T-cell (primary cell): Measurements from ENCODE around the gene ANO9. TPM values are rescaled to one million over a fixed set of nuclear protein-coding genes. Genes with fewer than 3 reads are reported as not detected.
"Not testable (repeated sequence)": the region's sequence is repeated elsewhere in the genome, so short reads cannot be mapped to it uniquely, and the experiment has no call there.

Experiments
- ATAC-seq, 4 experiments: fragments of 200-7000 bp in 3 of 4; fragments of 150-1000 bp in 1 of 4; cut with Tn5 transposase; replicated peaks in 1 of 4; 1 replicate in 3 of 4; 2 replicates in 1 of 4; pipeline ENCODE4 v1.10.0; 2021; ENCODE audit warnings: moderate library complexity in 3 of 4, mild to moderate bottlenecking in 2 of 4, moderate number of reproducible peaks in 1 of 4
- CTCF ChIA-PET, 2 donors: fragments of 300-600 bp; sonication (Branson Sonifier 250); formaldehyde crosslinking; loops; one replicate each; lab custom pipeline; 2022; ENCODE audit warnings: antibody characterized with exemption in 2 of 2; lab: Charles Lee
- POLR2A ChIA-PET, 2 donors: fragments of 300-600 bp; sonication (Branson Sonifier 250); formaldehyde crosslinking; loops; one replicate each; lab custom pipeline; 2022; ENCODE audit warnings: antibody characterized with exemption in 2 of 2; lab: Charles Lee
- DNase-seq, 35 experiments: peaks; one replicate each; pipeline versions ENCODE4 v3.0.0 to v3.0.0-alpha.2; 2013 to 2023
- H3K27ac ChIP-seq: one replicate; pipeline ENCODE4 v1.5.1; 2013; ENCODE audit warnings: low read length
- H3K27me3 ChIP-seq, 2 experiments: replicated peaks in 1 of 2; 1 replicate in 1 of 2; 2 replicates in 1 of 2; pipeline versions ENCODE4 v1.6.1 to v1.7.0; 2013; ENCODE audit warnings: low read length in 1 of 2, mixed read lengths in 1 of 2; ENCODE audit not compliant: control insufficient read depth in 2 of 2, insufficient read depth in 2 of 2; ENCODE audit errors: extremely low read depth in 1 of 2
- H3K36me3 ChIP-seq, 2 donors: 1 replicate in 1 of 2; 2 replicates in 1 of 2; pipeline versions ENCODE4 v1.6.1 to v1.7.0; 2013; ENCODE audit warnings: low read length in 1 of 2; ENCODE audit not compliant: control insufficient read depth in 2 of 2, insufficient read depth in 1 of 2; ENCODE audit errors: extremely low read depth in 1 of 2
- H3K4me1 ChIP-seq, 2 experiments: 1 replicate in 1 of 2; 2 replicates in 1 of 2; pipeline versions ENCODE4 v1.6.1 to v1.7.0; 2013; ENCODE audit warnings: low read length in 2 of 2, mixed read lengths in 1 of 2; ENCODE audit not compliant: insufficient read depth in 2 of 2, control insufficient read depth in 1 of 2; ENCODE audit errors: extremely low read depth in 1 of 2
- H3K4me3 ChIP-seq, 2 donors: 1 replicate in 1 of 2; 2 replicates in 1 of 2; pipeline versions ENCODE4 v1.5.1 to v1.7.0; 2013; ENCODE audit warnings: mild to moderate bottlenecking in 2 of 2, low read length in 1 of 2, moderate library complexity in 1 of 2; ENCODE audit not compliant: control insufficient read depth in 1 of 2; ENCODE audit errors: extremely low read depth in 1 of 2
- H3K9me3 ChIP-seq: 2 replicates; pipeline ENCODE4 v1.7.0; 2013
- H3K27ac Mint-ChIP-seq, 2 donors: one replicate each; pipeline ENCODE4 v1.8.0; 2020 to 2021; ENCODE audit warnings: mild to moderate bottlenecking in 2 of 2, mixed read lengths in 2 of 2
- H3K27me3 Mint-ChIP-seq, 2 donors: one replicate each; pipeline ENCODE4 v1.8.0; 2021 to 2022; ENCODE audit warnings: mixed read lengths in 2 of 2
- H3K36me3 Mint-ChIP-seq: one replicate; pipeline ENCODE4 v1.8.0; 2021; ENCODE audit warnings: mixed read lengths
- H3K4me1 Mint-ChIP-seq, 3 donors: one replicate each; pipeline ENCODE4 v1.8.0; 2020 to 2022; ENCODE audit warnings: mixed read lengths in 3 of 3, mild to moderate bottlenecking in 1 of 3
- H3K4me3 Mint-ChIP-seq, 3 donors: one replicate each; pipeline ENCODE4 v1.8.0; 2020 to 2022; ENCODE audit warnings: mild to moderate bottlenecking in 3 of 3, mixed read lengths in 3 of 3, moderate library complexity in 3 of 3
- H3K9me3 Mint-ChIP-seq, 3 donors: one replicate each; pipeline ENCODE4 v1.8.0; 2020 to 2022; ENCODE audit warnings: mixed read lengths in 3 of 3
- whole genome bisulfite sequencing: methylation state at CpG from one replicate; pipeline ENCODE4 v1.1.5; 2013; ENCODE audit warnings: missing lambda C conversion rate; ENCODE audit not compliant: insufficient coverage; 5-methylcytosine and 5-hydroxymethylcytosine counted together
- total RNA-seq, 35 experiments: library from RNA in 6 of 35; stranded (reverse) in 6 of 35; fragments of 120-200 nt in 1 of 35; gene quantifications; one replicate each; pipeline versions ENCODE4 v1.2.1 to v1.2.4 and lab custom pipeline; 2013 to 2026

The ANO9 gene
- total RNA-seq, 5 donors from 2014 or later (not counting 1 experiment from before 2014, with no cell fraction given): 103 to 128 (median 120) TPM

DNA sequence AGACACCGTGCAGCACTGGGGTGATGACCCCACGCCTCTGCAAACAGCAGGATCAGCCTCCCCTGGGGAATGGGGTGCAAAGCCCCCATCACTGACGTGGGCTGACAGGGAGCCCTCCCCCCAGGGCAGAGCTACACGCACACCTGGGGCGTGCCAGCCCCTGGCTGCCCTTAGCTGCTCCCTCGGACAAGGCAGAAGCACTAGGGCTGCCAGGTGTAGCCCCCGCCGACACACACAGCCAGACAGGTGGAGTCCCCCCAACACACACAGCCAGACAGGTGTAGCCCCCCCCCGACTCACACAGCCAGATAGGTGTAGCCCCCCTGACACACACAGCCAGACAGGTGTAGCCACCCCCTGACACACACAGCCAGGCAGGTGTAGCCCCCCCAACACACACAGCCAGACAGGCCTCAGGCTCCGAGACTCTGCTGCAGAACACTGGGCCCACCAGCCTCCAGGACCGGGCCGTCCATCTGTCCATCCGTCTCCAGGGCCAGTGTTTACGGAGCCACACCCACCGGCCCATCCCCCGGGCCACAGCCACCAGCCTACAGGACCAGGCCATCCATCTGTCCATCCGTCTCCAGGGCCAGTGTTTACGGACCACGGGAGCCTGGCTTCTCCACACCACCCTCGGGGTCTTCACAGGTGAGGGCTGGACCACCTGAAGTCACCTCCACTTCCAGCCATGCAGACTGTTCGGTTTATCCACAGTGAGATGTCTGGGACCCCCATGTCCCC, 3.5 kb downstream of the ANO9 start:
- peaks cover 12 to 40% (median 32%) of the 10 kb centered on the region in 3 donors for H3K4me1 Mint-ChIP-seq
- no peak overlapping the region for H3K27ac ChIP-seq
- H3K27me3 ChIP-seq: peaks cover 0 to 11% of the 10 kb centered on the region in 2 experiments
- H3K4me1 ChIP-seq: peaks cover 4 to 53% of the 10 kb centered on the region in 2 experiments
- WGBS: 92% methylated on average over 15 of the region's 21 CpGs
- DNase-seq: no peak
- no peaks in the 10 kb centered on the region for H3K36me3 Mint-ChIP-seq
- H3K4me3 ChIP-seq: no peak overlapping the region
- no peak overlapping the region for H3K27ac Mint-ChIP-seq
- ATAC-seq: no peak
- CTCF ChIA-PET: no interaction called here
- H3K4me3 Mint-ChIP-seq: no peak overlapping the region
- POLR2A ChIA-PET: no interaction called here
- H3K27me3 Mint-ChIP-seq: no peaks in the 10 kb centered on the region
- no peaks in the 10 kb centered on the region for H3K9me3 Mint-ChIP-seq
- H3K9me3 ChIP-seq: no peaks in the 10 kb centered on the region
- peaks cover 4 to 10% of the 10 kb centered on the region in 2 donors for H3K36me3 ChIP-seq

DNA sequence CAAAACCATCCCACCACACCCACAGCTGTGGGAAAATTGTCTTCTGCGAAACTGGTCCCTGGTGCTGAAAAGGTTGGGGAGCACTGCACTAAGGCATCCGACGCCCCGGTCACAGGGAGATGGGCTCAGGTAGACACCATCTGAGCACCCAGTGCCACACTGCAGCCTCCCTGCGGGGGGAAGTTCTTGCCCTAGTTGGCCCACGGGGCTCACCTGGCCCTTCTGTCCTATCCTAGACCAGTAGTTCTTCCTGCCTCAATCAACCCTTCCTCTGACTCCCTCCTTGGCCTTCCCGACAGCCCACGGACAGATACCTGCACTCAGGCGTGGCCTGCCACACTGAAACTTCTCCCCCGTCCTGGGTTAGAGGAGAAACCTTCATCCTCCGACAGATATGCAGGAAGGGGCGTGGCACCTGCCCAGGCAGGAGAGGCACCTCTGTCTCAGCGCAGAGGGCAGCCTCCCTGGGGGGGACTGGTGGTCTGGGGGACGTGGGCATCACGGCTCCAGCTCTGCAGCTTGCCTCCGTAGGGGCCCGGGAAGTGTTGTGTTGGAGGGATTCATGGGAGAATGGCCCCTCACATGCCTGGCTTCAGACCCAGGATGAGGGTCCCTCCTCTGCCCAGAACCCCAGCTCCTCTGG, 4.5 kb downstream of the ANO9 start:
- no peaks in the 10 kb centered on the region for H3K36me3 Mint-ChIP-seq
- no peak overlapping the region for H3K4me3 Mint-ChIP-seq
- 73% methylated on average over 11 of the region's 17 CpGs for WGBS
- peaks cover 12 to 40% (median 32%) of the 10 kb centered on the region in 3 donors for H3K4me1 Mint-ChIP-seq
- Histone ChIP-seq H3K36me3 (peaks cover 4 to 18% of the 10 kb centered on the region in 2 donors), H3K27ac (no peak overlapping the region), H3K27me3 (peaks cover 0 to 4% of the 10 kb centered on the region in 2 experiments), H3K9me3 (no peaks in the 10 kb centered on the region), H3K4me3 (no peak overlapping the region), H3K4me1 (peaks cover 4 to 50% of the 10 kb centered on the region in 2 experiments)
- CTCF ChIA-PET: no interaction called here
- H3K27ac Mint-ChIP-seq: peak overlapping the region in 1 of 2 donors; percentile 78
- ATAC-seq (no peak), DNase-seq (no peak)
- POLR2A ChIA-PET: no interaction called here
- H3K9me3 Mint-ChIP-seq: no peaks in the 10 kb centered on the region
- H3K27me3 Mint-ChIP-seq: no peaks in the 10 kb centered on the region

DNA sequence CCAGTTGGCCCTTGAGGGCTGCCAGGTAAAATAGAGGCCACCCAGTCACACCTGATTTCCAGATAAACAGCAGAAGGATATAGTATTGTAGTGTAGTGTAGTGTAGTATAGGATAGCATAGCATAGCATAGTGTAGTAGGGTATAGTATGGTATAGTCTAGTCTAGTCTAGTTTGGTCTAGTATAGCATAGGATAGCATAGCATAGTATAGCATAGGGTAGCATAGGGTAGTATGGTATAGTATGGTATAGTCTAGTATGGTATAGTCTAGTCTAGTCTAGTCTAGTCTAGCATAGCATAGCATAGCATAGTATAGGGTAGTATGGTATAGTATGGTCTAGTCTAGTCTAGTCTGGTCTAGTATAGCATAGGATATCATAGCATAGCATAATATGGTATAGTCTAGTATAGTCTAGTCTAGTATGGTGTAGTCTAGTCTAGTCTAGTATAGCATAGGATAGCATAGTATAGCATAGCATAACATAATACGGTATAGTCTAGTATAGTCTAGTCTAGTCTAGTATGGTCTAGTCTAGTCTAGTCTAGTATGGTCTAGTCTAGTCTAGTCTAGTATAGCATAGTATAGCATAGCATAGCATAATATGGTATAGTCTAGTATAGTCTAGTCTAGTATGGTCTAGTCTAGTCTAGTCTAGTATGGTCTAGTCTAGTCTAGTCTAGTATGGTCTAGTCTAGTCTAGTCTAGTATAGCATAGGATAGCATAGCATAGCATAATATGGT, 6.6 kb downstream of the ANO9 start:
- peaks cover 10 to 28% (median 23%) of the 10 kb centered on the region in 3 donors for H3K4me1 Mint-ChIP-seq
- H3K9me3 ChIP-seq, ATAC-seq, POLR2A ChIA-PET, H3K4me3 Mint-ChIP-seq, H3K27me3 ChIP-seq, DNase-seq, H3K27ac ChIP-seq, H3K4me3 ChIP-seq, H3K27ac Mint-ChIP-seq, H3K9me3 Mint-ChIP-seq, H3K27me3 Mint-ChIP-seq, H3K36me3 Mint-ChIP-seq: not testable (repeated sequence)
- Histone ChIP-seq H3K4me1 (peaks cover 0 to 29% of the 10 kb centered on the region in 2 experiments), H3K36me3 (peaks cover 4 to 22% of the 10 kb centered on the region in 2 donors)
- CTCF ChIA-PET: interaction anchor here in 1 of 2 donors (0.6 kb wide), 1 partner anchor 8 kb away, joined by 5 read pairs; no protein-coding TSS in a partner anchor
- no CpG with 5 or more reads among the region's 1 CpG for WGBS

DNA sequence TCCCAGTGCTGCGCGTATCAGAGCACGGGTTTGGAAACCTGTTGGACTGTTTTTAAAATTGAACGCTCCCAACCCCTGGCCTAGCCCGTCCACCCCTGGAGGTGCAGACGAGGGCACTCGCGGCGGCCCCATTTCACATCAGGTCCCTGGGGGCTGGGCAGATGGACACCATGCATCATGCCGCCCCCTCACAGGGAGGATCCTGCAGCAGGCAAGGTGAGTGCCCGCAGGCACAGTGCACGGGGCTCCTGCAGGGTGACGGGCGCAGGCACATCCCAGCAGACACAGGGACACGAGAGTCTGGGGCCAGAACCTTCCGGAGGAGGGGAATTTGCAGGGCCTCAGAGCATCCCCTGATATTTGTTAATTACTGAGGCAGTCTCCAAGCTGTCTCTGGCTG, 7.3 kb downstream of the ANO9 start:
- H3K4me3 Mint-ChIP-seq: no peak overlapping the region
- H3K27ac ChIP-seq: no peak overlapping the region
- no peaks in the 10 kb centered on the region for H3K9me3 Mint-ChIP-seq
- H3K9me3 ChIP-seq: no peaks in the 10 kb centered on the region
- POLR2A ChIA-PET: no interaction called here
- H3K36me3 Mint-ChIP-seq: no peaks in the 10 kb centered on the region
- peaks cover 0 to 22% of the 10 kb centered on the region in 2 donors for H3K36me3 ChIP-seq
- ATAC-seq (no peak), DNase-seq (no peak)
- no peaks in the 10 kb centered on the region for H3K27me3 Mint-ChIP-seq
- H3K4me3 ChIP-seq: no peak overlapping the region
- CTCF ChIA-PET: no interaction called here
- H3K4me1 Mint-ChIP-seq: peaks cover 6 to 21% (median 17%) of the 10 kb centered on the region in 3 donors
- H3K4me1 ChIP-seq: peaks cover 0 to 24% of the 10 kb centered on the region in 2 experiments
- H3K27me3 ChIP-seq: no peaks in the 10 kb centered on the region
- H3K27ac Mint-ChIP-seq: no peak overlapping the region
- WGBS: 97% methylated on average over 16 of the region's 16 CpGs

DNA sequence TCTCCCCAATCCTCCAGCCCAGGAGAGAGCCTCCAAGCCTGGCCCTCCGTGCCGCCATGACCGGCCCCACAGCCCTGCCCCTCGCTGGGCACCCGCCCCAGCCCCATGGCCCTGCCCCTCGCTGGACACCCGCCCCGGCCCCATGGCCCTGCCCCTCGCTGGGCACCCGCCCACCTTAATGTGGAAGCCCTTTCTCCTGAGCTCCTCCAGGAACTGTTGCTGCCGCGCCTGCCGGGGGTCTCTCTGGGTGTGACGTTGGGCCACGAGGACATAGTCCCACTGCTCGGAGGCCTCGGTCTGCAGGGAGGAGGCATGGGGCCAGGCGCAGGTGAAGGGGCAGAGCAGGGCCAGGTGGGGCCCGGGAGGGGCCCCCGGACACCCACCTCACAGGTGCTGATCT, 8.2 kb downstream of the ANO9 start:
- 96% methylated on average over 19 of the region's 20 CpGs for WGBS
- H3K27me3 Mint-ChIP-seq: no peaks in the 10 kb centered on the region
- H3K27ac Mint-ChIP-seq: no peak overlapping the region
- Histone ChIP-seq H3K27me3 (no peaks in the 10 kb centered on the region), H3K4me3 (no peak overlapping the region), H3K27ac (no peak overlapping the region), H3K9me3 (no peaks in the 10 kb centered on the region), H3K4me1 (peaks cover 0 to 15% of the 10 kb centered on the region in 2 experiments), H3K36me3 (peaks cover 0 to 22% of the 10 kb centered on the region in 2 donors)
- H3K4me3 Mint-ChIP-seq: no peak overlapping the region
- ATAC-seq (no peak), DNase-seq (no peak)
- peaks cover 4% of the 10 kb centered on the region for H3K36me3 Mint-ChIP-seq
- no peaks in the 10 kb centered on the region for H3K9me3 Mint-ChIP-seq
- CTCF ChIA-PET: no interaction called here
- POLR2A ChIA-PET: no interaction called here
- H3K4me1 Mint-ChIP-seq: peaks cover 6 to 15% (median 12%) of the 10 kb centered on the region in 3 donors

DNA sequence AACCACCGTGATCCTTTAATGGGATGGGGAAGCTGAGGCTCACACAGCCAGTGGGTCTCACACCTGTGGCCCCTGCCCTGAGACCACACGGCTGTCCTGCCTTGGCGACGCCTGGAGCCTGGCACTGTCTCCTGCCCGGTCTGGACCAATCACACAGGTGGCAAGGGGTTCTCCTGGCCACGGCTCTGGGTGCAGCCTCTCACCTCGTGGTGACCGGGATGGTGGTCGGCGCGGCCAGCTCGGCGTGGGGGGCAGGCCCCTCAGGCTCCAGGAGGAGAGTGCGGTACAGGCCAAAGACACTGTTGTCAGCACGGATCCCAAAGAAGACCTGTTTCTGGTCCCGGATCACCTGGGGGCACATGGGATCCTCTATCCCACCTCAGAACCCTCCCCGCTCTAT, 8.7 kb downstream of the ANO9 start:
- peaks cover 0 to 10% of the 10 kb centered on the region in 2 experiments for H3K4me1 ChIP-seq
- Mint-ChIP-seq H3K27me3 (no peaks in the 10 kb centered on the region), H3K36me3 (peaks cover 4% of the 10 kb centered on the region), H3K9me3 (no peaks in the 10 kb centered on the region), H3K27ac (no peak overlapping the region), H3K4me1 (peaks cover 6 to 12% (median 9%) of the 10 kb centered on the region in 3 donors), H3K4me3 (no peak overlapping the region)
- ATAC-seq (no peak), DNase-seq (no peak)
- ChIA-PET CTCF (no interaction called here), POLR2A (no interaction called here)
- no peak overlapping the region for H3K4me3 ChIP-seq
- no peaks in the 10 kb centered on the region for H3K9me3 ChIP-seq
- H3K27ac ChIP-seq: no peak overlapping the region
- 98% methylated on average over 11 of the region's 17 CpGs for WGBS
- H3K27me3 ChIP-seq: no peaks in the 10 kb centered on the region
- H3K36me3 ChIP-seq: peaks cover 0 to 22% of the 10 kb centered on the region in 2 donors
